GM18520 (cell line): Measurements from ENCODE around the gene PHF1.

ENCODE experiments used
- ATAC-seq: cut with Tn5 transposase; IDR thresholded peaks from one replicate; pipeline ENCODE4 v1.9.1; 2021; ENCODE audit not compliant: unreplicated experiment

The PHF1 gene

DNA sequence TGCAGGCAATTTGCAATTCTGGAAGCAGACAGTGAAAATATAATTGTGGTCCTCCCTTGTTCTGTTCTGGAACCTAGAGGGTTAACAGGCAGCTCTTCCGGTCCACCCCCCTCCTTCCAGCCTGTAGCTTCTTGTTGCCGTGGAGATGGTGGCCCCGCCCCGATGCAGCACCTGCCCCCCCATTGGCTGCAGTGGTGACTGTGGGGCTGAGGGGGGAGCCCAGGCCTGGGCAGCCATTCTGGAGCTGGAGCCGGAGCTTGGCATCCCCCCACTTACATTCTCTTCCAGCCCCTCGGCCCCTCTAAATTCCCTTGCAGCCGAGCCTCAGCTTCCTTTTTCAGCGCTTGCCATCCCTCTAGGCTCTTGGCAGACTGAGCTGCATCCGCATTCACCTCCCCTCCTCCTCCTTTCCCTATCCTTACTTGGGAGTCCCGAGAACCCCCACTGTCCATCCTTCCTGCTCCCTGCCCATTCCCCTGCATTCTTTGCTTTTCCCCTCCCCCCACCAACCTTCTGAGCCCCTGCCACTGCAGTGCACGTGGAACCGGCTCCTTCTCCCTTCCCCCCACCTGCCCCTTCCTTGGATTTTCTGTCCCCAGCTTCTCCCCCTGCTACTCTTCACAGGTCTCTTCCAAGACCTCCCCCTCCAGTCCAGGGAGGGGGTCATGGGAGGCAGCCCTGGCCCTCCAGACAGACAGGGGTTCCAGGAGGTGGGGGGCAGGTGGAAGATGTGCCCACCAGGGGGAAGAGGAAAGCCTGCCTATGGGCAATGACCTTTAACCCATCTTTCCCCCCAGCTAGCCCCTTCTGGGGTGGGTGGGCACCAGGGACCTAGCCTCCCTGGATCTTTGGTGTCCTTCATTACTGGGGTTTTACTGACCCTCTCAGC lies 20.4 kb downstream of the PHF1 start:
- no peak for ATAC-seq

GRCh38 chr6:33431880-33432541 lies 21.2 kb downstream of the PHF1 start:
- no peak for ATAC-seq

GRCh38 chr6:33432546-33432945 lies 21.7 kb downstream of the PHF1 start:
- no peak for ATAC-seq

GRCh38 chr6:33433001-33433543 lies 22.3 kb downstream of the PHF1 start:
- ATAC-seq = no peak

GRCh38 chr6:33433544-33434191 lies 22.9 kb downstream of the PHF1 start:
- ATAC-seq = no peak

DNA sequence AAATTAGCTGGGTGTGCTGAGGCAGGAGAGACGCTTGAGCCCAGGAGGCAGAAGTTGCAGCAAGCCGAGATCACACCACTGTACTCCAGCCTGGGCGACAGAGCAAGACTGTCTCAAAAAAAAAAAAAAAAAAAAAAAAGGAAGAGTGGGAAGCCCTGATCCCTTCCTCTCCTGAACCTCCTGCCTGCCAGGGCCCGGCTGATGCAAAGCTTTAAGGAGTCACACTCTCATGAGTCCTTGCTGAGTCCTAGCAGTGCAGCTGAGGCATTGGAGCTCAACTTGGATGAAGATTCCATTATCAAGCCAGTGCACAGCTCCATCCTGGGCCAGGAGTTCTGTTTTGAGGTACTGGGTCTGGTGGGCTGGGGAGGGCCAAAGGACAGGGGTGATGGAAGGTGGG lies 24.1 kb downstream of the PHF1 start:
- no peak for ATAC-seq

- no peak for ATAC-seq
Measured at GRCh38 chr6:33437666-33438065, 26.9 kb downstream of the PHF1 start.

- no peak for ATAC-seq
Measured at GRCh38 chr6:33438978-33439594, 28.3 kb downstream of the PHF1 start.

DNA sequence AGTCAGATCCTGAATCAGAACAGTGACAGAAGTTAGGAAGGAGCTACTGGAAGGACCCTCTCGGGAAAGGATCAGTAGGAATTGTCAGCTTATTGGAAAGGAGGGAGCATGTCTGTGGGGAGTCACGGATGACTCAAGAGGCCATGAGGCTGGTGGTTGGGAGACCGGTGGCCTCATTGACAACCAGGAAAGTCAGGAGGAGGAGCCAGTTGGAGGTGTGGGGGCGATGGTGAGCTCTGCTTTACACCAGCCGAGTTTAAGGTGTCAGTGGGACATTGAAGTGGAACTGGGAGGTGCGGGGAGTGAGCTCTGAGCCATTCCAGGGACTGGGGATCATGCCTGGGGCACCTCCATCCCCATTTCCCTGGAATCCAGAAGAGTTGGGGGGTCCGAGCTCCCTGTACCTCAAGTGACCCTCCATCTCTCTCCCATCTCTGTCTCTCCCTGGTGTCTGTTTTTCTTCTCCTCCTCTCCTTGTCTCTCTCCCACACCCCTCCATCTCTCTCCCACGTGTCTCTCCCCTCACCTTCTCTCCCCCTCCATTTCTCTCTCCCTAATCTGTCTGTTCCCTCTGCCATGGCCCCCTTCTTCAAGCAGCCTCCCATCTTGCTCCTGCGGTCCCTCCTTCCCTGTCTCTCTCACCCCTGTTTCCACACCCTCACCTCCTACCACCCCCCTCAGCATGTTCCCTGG lies 29.3 kb downstream of the PHF1 start:
- no peak for ATAC-seq

DNA sequence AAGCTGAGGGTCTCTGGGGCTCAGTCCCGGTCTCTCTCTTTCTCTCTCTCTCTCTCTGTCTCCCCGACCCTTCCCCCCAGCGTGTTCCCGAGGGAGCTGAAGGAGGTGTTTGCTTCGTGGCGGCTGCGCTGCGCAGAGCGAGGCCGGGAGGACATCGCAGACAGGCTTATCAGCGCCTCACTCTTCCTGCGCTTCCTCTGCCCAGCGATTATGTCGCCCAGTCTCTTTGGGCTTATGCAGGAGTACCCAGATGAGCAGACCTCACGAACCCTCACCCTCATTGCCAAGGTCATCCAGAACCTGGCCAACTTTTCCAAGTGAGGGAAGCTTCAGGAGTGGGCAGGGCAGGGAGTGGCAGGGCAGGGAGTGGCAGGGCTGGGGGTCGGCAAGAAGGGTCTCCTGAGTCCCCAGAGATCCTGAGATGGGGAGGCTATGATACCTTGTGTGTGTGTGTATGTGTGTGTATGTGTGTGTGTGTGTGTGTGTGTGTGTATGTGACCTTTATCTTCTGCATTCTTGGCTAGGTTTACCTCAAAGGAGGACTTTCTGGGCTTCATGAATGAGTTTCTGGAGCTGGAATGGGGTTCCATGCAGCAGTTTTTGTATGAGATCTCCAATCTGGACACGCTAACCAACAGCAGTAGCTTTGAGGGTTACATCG lies 30.0 kb downstream of the PHF1 start:
- no peak for ATAC-seq

DNA sequence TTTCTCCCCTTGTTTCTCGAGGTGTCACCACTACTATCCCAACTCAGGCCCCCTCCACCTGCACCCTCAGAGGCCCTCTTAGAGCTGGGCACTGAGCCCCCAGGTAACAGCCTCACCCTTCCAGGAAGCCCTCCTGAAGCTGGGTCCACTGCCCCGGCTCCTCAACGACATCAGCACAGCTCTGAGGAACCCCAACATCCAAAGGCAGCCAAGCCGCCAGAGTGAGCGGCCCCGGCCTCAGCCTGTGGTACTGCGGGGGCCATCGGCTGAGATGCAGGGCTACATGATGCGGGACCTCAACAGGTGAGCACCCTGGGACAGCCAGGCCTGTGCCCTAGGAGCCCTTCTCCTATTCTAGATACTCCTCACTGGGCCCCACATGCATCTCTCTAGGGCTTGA lies 30.6 kb downstream of the PHF1 start:
- ATAC-seq = no peak

DNA sequence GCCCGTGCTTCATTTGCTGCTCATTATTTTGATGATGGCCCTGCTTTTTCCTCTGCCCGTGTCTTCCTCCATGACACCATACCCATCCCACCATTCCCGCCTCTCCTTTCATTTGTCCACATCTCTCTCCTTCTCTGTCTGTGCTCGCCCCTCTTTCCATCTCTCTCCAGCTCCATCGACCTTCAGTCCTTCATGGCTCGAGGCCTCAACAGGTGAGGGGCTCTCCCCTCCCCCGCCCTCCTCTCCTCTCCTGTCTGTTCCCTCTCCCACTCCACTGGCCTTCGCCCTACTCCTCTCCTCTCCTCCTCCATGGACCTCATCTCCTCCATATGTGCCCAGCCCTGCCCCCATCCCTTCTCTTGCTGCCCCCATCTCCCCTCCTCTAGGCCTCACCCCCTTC lies 31.5 kb downstream of the PHF1 start:
- ATAC-seq = no peak

GRCh38 chr6:33443025-33443424 lies 32.2 kb downstream of the PHF1 start:
- ATAC-seq = no peak

DNA sequence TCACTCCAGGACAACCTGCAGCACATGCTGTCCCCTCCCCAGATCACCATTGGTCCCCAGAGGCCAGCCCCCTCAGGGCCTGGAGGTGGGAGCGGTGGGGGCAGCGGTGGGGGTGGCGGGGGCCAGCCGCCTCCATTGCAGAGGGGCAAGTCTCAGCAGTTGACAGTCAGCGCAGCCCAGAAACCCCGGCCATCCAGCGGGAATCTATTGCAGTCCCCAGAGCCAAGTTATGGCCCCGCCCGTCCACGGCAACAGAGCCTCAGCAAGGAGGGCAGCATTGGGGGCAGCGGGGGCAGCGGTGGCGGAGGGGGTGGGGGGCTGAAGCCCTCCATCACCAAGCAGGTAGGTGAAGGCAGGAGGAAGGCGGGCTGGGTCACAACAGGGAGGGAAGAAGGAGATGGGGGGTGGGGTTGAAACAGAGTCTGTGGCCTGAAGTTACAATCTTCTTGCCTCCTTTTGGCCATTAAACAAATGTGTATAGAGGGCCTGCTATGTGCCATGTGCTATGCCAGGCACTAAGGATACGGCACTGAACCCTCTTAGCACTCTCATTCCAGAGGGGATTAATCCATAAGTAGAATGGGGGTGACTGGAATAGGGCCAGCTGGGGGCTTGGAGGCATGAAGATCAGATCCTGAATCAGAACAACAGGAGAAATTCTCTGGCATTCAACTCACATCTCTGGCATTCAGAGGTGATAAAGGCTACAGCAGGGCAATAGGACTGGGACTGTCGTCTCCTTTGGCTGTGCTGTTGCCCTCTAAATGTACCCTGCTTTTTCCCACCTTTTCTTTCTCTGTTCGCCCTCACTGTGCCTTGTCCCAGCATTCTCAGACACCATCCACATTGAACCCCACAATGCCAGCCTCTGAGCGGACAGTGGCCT lies 33.0 kb downstream of the PHF1 start:
- no peak for ATAC-seq

DNA sequence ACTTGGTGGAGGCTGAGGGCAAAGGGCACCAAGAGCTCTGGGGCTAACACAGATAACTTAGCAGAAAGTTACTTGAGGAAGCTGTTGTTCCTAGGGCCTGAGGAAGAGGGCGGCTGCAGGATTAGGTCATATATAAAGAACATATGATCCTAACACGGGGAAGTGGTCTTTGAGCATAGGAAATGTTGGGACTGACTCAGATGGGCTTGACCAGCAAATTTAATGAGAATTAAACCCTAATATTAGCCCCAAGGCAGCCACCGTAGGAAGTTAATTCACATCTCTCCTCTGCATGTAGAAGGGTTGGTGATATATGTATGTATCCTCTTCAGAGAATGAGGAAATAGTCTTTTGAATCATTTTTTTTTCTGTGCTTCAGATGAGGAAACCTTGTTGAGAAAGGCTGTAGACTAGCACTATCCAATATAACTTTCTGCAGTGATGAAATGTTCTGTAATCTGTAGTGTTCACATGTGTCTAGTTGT lies 34.3 kb downstream of the PHF1 start:
- ATAC-seq = no peak

DNA sequence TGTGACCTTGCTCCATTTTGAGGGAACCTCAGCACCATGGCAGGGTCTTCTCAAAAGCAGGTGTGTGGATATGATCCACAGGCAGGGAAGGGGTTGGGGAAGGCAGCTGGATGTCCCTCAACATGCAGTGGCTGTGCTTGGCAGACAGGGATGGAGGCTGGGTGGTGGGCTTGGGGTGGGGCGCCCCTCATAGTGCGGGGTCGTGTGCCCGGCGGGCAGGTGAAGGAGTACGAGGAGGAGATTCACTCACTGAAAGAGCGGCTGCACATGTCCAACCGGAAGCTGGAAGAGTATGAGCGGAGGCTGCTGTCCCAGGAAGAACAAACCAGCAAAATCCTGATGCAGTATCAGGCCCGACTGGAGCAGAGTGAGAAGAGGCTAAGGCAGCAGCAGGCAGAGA lies 35.5 kb downstream of the PHF1 start:
- no peak for ATAC-seq

GRCh38 chr6:33450434-33450833 lies 39.6 kb downstream of the PHF1 start:
- ATAC-seq = no peak

DNA sequence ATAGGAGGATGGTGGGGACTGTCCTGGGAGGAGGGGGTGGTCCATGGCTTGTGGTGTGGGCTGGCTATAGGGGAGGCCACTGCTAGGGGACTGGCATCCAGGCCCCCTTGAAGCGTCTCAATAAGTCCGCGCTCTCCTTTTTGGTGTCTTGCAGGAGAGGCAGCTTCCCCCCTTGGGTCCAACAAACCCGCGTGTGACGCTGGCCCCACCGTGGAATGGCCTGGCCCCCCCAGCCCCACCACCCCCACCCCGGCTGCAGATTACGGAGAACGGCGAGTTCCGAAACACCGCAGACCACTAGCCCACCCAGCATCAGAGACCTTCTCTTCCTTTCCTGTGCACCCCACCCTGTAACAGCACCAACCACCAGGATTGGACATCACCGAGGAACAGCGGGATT lies 40.8 kb downstream of the PHF1 start:
- no peak for ATAC-seq

- no peak for ATAC-seq
Measured at GRCh38 chr6:33452496-33452895, 41.7 kb downstream of the PHF1 start.
